Peyer's patch (tissue), 4 donors: ENCODE data around the gene GNB1L.

Experiments used
- POLR2A ChIP-seq, 2 donors: fragments of 450-650 bp; IDR thresholded peaks; one replicate each; pipeline ENCODE4 v1.5.1; 2017; ENCODE audit warnings: antibody characterized with exemption in 2 of 2, mild to moderate bottlenecking in 2 of 2, moderate library complexity in 2 of 2
- TF ChIP-seq, protein P1 (sequence below), 6 experiments: fragments of 450-650 bp in 4 of 6; fragments of 200-600 bp in 2 of 6; sonication (generic) in 1 of 6; IDR thresholded peaks; one replicate each; pipeline ENCODE4 v1.5.1; 2017 to 2019; ENCODE audit warnings: antibody characterized with exemption in 6 of 6, mild to moderate bottlenecking in 3 of 6, moderate library complexity in 1 of 6

DNA sequence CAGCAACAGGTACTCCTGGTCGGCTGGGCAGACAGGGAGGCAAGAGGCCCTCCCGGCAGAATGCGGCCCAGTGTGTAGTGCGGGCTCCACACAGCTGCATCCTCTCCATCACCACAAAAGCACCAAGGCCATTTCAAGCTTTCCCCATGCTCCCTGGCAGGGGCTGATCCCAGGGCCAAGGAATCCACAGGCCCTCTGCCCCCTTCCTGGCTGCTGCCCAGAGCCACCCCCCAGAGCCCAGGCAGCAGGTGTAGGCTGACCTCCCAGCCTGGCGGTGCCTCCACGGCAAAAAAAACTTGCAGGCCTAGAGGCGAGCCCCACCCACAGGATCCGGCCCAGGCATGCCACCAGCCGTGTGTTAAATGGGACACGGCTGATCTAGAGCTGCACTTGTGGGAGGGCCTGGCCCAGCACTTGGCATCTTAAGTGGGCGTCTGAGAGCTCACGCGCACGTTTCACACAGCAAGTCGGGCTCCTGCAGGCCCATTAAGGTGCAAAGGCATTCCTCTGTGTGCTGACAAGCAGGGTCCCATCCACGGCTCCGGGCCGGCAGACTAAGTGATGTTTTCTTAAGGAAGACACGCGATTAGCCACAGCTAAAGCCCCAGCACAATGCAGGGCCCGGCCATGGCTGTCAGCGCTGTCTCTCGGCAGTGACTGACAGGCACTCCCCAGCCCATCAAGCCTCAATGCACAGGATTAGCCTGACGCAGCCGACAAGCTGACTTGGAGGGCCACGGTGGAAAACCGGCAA lies 19.8 kb upstream of the GNB1L start:
- TF ChIP-seq, protein P1, sequence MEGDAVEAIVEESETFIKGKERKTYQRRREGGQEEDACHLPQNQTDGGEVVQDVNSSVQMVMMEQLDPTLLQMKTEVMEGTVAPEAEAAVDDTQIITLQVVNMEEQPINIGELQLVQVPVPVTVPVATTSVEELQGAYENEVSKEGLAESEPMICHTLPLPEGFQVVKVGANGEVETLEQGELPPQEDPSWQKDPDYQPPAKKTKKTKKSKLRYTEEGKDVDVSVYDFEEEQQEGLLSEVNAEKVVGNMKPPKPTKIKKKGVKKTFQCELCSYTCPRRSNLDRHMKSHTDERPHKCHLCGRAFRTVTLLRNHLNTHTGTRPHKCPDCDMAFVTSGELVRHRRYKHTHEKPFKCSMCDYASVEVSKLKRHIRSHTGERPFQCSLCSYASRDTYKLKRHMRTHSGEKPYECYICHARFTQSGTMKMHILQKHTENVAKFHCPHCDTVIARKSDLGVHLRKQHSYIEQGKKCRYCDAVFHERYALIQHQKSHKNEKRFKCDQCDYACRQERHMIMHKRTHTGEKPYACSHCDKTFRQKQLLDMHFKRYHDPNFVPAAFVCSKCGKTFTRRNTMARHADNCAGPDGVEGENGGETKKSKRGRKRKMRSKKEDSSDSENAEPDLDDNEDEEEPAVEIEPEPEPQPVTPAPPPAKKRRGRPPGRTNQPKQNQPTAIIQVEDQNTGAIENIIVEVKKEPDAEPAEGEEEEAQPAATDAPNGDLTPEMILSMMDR (IDR thresholded peaks at IDR 0.05) = no peak
- no peak for TF ChIP-seq POLR2A (IDR thresholded peaks at IDR 0.05)
